Stimulated activated CD4-positive, alpha-beta T cell treated with anti-CD3 and anti-CD28 coated beads, Interleukin-4, amount 100 ng/mL, for 4 hours (primary cell): Measurements from ENCODE around the gene BAZ2B.
"Not testable (repeated sequence)": the region's sequence is repeated elsewhere in the genome, so short reads cannot be mapped to it uniquely, and the experiment has no call there.

Experiments
- DNase-seq, 2 experiments: peaks; one replicate each; pipeline ENCODE4 v3.0.0-alpha.2; 2020

BAZ2B gene

GRCh38 chr2:159402160-159402559 is 214.2 kb downstream of the BAZ2B start:
- not testable (repeated sequence) for DNase-seq

- no peak for DNase-seq
These were observed 216.5 kb downstream of the BAZ2B start for GRCh38 chr2:159399716-159400415.

DNA sequence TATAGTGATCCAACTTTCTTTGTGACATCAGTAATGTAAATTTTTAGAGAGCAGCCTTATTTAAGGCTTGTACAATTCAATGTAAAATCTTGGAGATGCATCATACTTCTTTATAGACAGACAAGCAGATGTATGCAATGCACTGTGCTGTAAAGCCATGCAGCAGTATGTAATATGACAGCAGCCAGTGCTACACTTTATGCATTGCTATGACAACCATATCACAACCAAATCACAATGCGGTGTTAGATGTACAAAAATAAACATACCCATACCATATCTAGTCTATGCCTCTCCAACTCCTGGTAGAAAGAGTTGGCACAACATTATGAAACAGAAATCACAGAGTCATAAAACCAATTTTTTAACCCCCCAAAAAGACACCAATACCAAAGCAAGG is 219.5 kb downstream of the BAZ2B start:
- DNase-seq = no peak

- no peak for DNase-seq
These were observed 233.8 kb downstream of the BAZ2B start for GRCh38 chr2:159382447-159383028.

DNA sequence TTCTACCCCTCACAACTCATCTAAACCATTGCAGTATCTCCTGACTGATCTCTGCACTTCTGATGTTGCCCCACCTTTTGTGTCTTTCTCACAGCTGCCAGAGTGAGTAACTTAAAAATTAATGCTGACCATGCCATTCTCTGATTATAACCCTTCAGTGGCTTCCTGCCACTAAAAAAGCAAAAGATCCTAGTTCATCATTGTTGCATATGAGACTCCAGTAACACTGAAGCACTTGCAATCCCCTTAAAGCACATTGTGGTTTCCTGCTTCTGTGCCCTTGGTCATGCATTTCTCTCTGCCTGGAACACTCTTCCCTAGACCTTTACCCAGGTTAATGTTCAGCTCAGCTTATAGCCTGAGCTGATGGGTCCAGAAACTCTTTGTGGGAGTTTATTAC is 234.8 kb downstream of the BAZ2B start:
- DNase-seq = no peak

DNA sequence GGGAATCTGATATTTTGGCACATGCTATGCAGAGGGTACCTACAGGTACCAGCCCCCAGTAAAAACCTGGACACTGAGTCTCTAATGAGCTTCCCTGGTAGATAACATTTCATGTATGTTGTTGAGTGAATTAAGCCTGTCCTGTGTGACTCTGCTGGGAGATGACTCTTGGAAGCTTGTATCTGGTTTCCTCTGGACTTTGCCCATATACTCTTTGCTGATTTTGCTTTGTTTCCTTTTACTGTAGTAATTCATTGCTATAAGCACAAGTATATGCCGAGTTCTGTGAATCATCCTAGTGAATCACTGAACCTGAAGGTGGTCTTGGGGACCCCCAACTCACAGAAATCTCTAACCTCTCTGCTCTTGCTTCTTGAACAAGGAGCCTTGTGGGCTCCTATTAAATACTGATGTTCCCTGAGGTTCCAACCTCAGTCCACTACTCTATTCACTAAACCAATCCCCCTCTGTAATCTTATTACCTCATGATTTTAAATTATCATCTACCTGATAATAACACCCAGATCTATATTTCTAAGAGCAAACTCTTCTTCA is 235.6 kb downstream of the BAZ2B start:
- no peak for DNase-seq

GRCh38 chr2:159379181-159379580 is 237.2 kb downstream of the BAZ2B start:
- no peak for DNase-seq

GRCh38 chr2:159375241-159375640 is 241.1 kb downstream of the BAZ2B start:
- DNase-seq = no peak

DNA sequence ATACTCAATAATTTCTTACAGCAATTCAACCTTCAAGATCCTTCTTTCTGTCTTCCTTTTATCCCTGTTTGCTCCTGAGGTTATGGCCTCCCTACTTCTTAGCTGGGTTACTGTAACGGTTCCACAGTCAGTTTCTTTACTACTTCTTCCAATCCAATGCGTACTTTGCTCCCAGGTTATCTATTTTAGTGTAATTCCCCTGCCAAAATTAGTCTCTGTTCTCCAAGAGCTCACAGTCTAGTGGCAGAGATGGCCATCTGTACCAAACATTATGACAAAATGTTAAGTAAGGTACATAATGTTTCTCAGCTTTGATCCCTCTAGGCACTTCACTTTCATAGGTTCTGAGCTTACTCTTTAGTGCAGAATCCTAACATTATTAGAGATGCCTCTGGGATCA is 244.8 kb downstream of the BAZ2B start:
- no peak for DNase-seq

- no peak for DNase-seq
These were observed 249.8 kb downstream of the BAZ2B start for GRCh38 chr2:159366538-159366937.

DNA sequence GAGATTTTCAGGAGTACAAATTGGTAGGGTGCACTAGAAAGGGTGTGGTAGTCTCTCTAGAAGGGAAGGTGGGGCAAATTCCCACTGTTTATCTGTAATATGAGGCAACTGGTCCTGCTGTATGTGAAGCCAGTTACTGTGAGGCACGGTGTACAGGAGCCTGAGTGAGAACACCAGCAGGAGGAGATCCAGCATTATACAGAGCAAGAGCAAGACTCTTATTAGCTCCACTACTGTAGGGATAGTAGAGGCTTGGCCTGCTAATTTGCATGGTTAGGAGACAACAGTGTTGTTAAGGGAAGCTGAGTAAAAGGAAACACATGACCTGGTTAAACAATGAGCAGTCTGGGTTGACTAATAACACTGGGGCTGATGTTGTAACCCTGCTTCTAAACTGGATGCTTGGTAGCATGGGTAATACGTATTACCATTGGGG is 253.5 kb downstream of the BAZ2B start:
- DNase-seq = no peak

DNA sequence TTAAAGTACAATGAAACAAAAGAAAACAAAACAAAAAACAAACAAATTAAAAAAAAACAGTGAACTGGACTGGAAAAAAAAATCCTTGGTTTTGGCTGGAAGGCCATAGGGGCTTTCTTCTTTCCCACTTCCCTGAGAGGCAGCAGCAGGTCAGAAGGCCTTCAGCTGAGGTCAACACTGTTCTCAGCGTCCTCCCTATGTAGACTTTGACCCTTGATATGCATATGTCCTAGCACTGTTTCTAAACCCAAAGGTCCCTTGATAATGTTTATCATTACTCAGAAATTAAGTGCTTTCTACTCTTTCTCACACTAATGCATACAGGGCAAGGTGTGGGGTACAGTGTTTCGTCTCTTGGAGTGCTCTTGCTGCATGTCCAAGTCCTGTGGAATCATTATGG is 254.3 kb downstream of the BAZ2B start:
- no peak for DNase-seq

DNA sequence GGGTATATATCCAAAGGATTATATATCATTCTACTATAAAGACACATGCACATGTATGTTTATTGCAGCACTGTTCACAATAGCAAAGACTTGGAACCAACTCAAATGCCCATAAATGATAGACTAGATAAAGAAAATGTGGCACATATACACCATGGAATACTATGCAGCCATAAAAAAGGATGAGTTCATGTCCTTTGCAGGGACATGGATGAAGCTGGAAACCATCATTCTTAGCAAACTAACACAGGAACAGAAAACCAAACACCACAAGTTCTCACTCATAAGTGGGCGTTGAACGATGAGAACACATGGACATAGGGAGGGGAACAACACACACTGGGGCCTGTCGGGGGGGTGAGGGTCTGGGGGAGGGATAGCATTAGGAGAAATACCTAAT is 254.7 kb downstream of the BAZ2B start:
- not testable (repeated sequence) for DNase-seq

GRCh38 chr2:159356053-159356554 is 260.2 kb downstream of the BAZ2B start:
- DNase-seq = no peak

GRCh38 chr2:159351977-159352376 is 264.4 kb downstream of the BAZ2B start:
- DNase-seq = no peak

DNA sequence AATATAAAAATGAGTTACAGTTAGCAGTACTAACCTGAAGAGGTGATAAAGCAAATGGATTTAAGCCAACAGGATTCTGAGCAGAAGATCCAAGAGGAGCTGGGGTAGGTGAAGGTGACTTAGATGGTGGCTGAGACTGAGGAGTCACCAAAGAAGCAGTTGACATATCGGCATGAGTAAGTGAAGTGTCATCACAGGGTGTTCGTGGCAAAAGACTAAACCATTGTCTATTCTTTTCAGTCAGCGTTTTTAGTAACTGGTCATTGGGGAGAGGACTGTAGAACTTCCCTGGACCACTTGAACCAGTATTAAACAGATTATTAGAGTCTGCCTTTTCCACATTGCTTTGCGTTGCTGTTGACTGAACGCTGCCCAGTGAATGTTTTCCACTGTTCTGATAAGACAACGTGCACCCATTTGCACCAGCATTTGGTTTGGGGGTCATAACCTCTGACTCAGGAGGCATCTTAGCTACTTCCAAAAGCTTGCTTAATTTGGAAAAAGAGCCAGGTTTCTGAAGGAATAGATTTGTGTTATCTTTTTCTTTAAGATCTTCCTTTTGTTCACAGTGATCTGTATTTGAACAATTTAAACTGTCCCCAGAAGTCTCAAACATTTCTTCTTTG is 266.6 kb downstream of the BAZ2B start:
- DNase-seq = no peak

- no peak for DNase-seq
These were observed 289.6 kb downstream of the BAZ2B start for GRCh38 chr2:159326569-159327255.

- no peak for DNase-seq
These were observed 293.9 kb downstream of the BAZ2B start for GRCh38 chr2:159322419-159322818.

DNA sequence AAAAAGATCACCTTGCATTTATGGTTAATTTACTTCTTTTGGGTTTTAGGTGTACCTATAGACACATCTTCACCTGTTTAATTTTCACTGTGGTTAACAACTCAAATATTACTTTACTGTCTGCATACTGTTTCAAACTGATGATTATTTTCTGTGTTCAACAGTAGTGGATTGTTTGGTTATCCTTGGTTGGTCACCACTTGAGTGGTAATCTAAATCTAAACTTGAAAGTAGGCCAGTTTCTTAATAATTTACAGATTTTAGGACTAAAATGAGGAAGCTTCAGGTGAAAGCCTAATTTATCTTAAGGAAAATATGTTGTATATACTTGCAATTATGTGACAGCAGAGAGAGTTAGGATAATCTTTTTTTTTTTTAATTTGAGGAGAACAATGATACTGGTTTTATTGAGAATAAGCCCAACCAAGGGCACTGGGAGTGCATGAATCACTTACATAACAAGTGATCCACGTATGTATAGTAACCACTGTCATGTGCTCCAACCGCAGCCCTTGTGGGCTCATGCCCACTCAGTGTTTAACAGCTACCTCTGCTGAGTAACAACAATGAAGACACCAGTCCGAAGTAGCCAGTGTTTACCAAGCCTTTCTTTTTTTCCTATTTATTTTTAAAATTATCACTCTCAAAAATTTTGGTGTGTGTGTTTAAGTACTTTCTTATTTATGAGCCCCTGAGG is 298.8 kb downstream of the BAZ2B start:
- no peak for DNase-seq

DNA sequence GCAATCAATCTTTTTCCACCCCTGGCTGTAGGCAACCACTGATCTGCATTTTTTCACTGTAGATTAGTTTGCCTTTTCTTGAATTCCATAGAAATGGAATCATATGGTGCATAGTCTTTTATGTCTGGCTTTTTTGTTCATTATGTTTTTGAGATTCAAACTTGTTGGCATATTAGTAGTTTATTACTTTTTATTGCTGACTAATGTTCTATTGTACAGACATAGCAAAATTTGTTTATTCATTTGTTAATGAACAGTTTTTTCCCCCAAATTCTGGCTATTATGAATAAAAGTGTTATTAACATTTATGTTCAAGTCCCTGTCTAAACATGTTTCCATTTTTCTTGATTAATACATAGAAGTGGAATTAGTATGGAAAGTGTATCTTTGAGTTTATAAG is 308.4 kb downstream of the BAZ2B start:
- no peak for DNase-seq

DNA sequence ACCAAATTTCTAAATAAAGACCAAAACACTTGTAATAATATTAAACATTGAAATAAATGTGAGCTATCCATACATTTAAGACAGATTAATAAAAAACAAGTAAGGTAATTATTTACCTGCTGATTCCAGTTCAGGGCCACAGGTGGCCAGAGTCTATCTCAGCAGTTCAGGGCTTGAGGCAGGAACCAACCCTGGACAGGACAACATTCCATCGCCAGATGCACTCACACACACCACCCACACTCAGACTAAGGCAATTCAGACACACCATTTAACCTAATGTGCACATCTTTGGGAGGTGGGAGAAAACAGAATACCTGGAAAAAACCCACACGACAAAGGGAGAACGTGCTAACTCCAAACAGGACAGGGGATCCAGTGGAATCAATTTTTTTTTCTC is 315.8 kb downstream of the BAZ2B start:
- DNase-seq = no peak

- no peak for DNase-seq
These were observed 317.4 kb downstream of the BAZ2B start for GRCh38 chr2:159298967-159299366.
